B cell (primary cell): ENCODE data around the gene WDR7. TPM values are rescaled to one million over a fixed set of nuclear protein-coding genes. Genes with fewer than 3 reads are reported as not detected.

Experiments
- ATAC-seq: fragments of 200-7000 bp; cut with Tn5 transposase; one replicate; pipeline ENCODE4 v1.10.0; 2021; ENCODE audit warnings: low read depth, mild to moderate bottlenecking, moderate number of reproducible peaks, moderate library complexity
- CTCF ChIA-PET: fragments of 350-600 bp; sonication (Branson Sonifier 250); formaldehyde crosslinking; loops from one replicate; lab custom pipeline; 2021; ENCODE audit warnings: antibody characterized with exemption, inconsistent platforms; lab: Charles Lee
- POLR2A ChIA-PET: fragments of 350-600 bp; sonication (Branson Sonifier 250); formaldehyde crosslinking; loops from one replicate; lab custom pipeline; 2021; ENCODE audit warnings: antibody characterized with exemption; lab: Charles Lee
- DNase-seq: peaks from one replicate; pipeline ENCODE4 v3.0.0; 2013
- H2AFZ ChIP-seq: 2 replicates; pipeline ENCODE4 v1.6.1; 2012; ENCODE audit warnings: mild to moderate bottlenecking, low read depth, low read length; ENCODE audit not compliant: insufficient read depth, poor library complexity, severe bottlenecking
- H3K27ac ChIP-seq, 2 donors: 1 replicate in 1 of 2; 2 replicates in 1 of 2; pipeline ENCODE4 v1.5.1; 2012 to 2013; ENCODE audit warnings: low read length in 2 of 2, mild to moderate bottlenecking in 2 of 2, moderate library complexity in 1 of 2
- H3K27me3 ChIP-seq, 4 experiments: fragments of 200-600 bp in 1 of 4; sonication (generic) in 1 of 4; replicated peaks in 1 of 4; 1 replicate in 2 of 4; 2 replicates in 2 of 4; pipeline versions ENCODE4 v1.6.1 to v1.7.0; 2013 to 2016; ENCODE audit warnings: low read length in 3 of 4, mild to moderate bottlenecking in 2 of 4, mixed read lengths in 1 of 4, moderate library complexity in 1 of 4; ENCODE audit not compliant: insufficient read depth in 4 of 4, control insufficient read depth in 3 of 4; ENCODE audit errors: control extremely low read depth in 1 of 4
- H3K36me3 ChIP-seq, 2 experiments: replicated peaks in 1 of 2; 1 replicate in 1 of 2; 2 replicates in 1 of 2; pipeline versions ENCODE4 v1.6.1 to v1.7.1; 2013; ENCODE audit warnings: low read length in 1 of 2; ENCODE audit not compliant: insufficient read depth in 2 of 2, control insufficient read depth in 1 of 2; ENCODE audit errors: control extremely low read depth in 1 of 2, extremely low read depth in 1 of 2
- H3K4me1 ChIP-seq, 2 donors: fragments of 200-600 bp in 1 of 2; sonication (generic) in 1 of 2; 1 replicate in 1 of 2; 2 replicates in 1 of 2; pipeline versions ENCODE4 v1.5.1 to v1.6.1; 2013 to 2017; ENCODE audit warnings: low read length in 2 of 2; ENCODE audit not compliant: control insufficient read depth in 2 of 2, insufficient read depth in 2 of 2
- H3K4me2 ChIP-seq: replicated peaks from 2 replicates; pipeline ENCODE3; 2012; ENCODE audit warnings: mild to moderate bottlenecking, low read depth, low read length; ENCODE audit not compliant: poor library complexity, severe bottlenecking
- H3K4me3 ChIP-seq, 5 experiments: fragments of 200-600 bp in 1 of 5; sonication (generic) in 1 of 5; 1 replicate in 3 of 5; 2 replicates in 2 of 5; pipeline versions ENCODE4 v1.5.1 to v1.7.0; 2011 to 2016; ENCODE audit warnings: low read length in 4 of 5, mild to moderate bottlenecking in 4 of 5, low read depth in 2 of 5, control low read depth in 1 of 5, moderate library complexity in 1 of 5; ENCODE audit not compliant: insufficient read depth in 1 of 5; ENCODE audit errors: control extremely low read depth in 1 of 5, extremely low read depth in 1 of 5
- H3K79me2 ChIP-seq: fragments of 200-600 bp; sonication (generic); one replicate; pipeline ENCODE4 v1.6.0; 2016; ENCODE audit warnings: low read length; ENCODE audit not compliant: control insufficient read depth, insufficient read depth
- H3K9ac ChIP-seq: fragments of 200-600 bp; sonication (generic); 2 replicates; pipeline ENCODE4 v1.6.1; 2017; ENCODE audit warnings: mild to moderate bottlenecking, low read length, moderate library complexity
- H3K9me3 ChIP-seq, 3 donors: one replicate each; pipeline versions ENCODE4 v1.6.1 to v1.7.1; 2013; ENCODE audit warnings: low read length in 2 of 3; ENCODE audit not compliant: control insufficient read depth in 2 of 3, insufficient read depth in 1 of 3; ENCODE audit errors: control extremely low read depth in 1 of 3
- H4K20me1 ChIP-seq: 2 replicates; pipeline ENCODE4 v1.6.0; 2012; ENCODE audit warnings: mild to moderate bottlenecking, low read length; ENCODE audit not compliant: insufficient read depth, control insufficient read depth, poor library complexity, severe bottlenecking
- H3K27ac Mint-ChIP-seq: one replicate; pipeline ENCODE4 v1.8.0; 2021; ENCODE audit warnings: mixed read lengths
- H3K27me3 Mint-ChIP-seq: one replicate; pipeline ENCODE4 v1.8.0; 2021; ENCODE audit warnings: mixed read lengths
- H3K4me1 Mint-ChIP-seq: one replicate; pipeline ENCODE4 v1.8.0; 2021; ENCODE audit warnings: mixed read lengths
- H3K4me3 Mint-ChIP-seq: one replicate; pipeline ENCODE4 v1.8.0; 2021; ENCODE audit warnings: mixed read lengths
- H3K9me3 Mint-ChIP-seq: one replicate; pipeline ENCODE4 v1.8.0; 2022; ENCODE audit warnings: mixed read lengths; ENCODE audit not compliant: insufficient read depth
- CTCF ChIP-seq: fragments of 200-600 bp; IDR thresholded peaks from one replicate; pipeline ENCODE4 v1.8.0; 2022; ENCODE audit warnings: antibody characterized with exemption, mild to moderate bottlenecking
- EZH2 ChIP-seq: IDR thresholded peaks from 2 replicates; pipeline ENCODE4 v1.6.1; 2012; ENCODE audit warnings: borderline replicate concordance, low read depth, mild to moderate bottlenecking, moderate library complexity, low read length; ENCODE audit not compliant: insufficient read depth, poor library complexity, severe bottlenecking
- WGBS: methylation state at CpG from one replicate; pipeline ENCODE4 v1.1.5; 2013; ENCODE audit warnings: missing lambda C conversion rate; ENCODE audit not compliant: insufficient coverage; 5-methylcytosine and 5-hydroxymethylcytosine counted together
- intact Hi-C: fragments of 100-400 bp; cut with micrococcal nuclease; formaldehyde crosslinking; loops from one replicate; pipeline ENCODE4 v1.10.0; 2022
- polyA plus RNA-seq: library from polyadenylated mRNA; depleted of rRNA; stranded (reverse); fragments of >200 nt; gene quantifications from 2 replicates; pipeline ENCODE4 v1.2.3, GENCODE V29; 2012
- total RNA-seq, 2 donors: library from RNA; stranded (reverse); fragments of 120-200 nt in 1 of 2; gene quantifications; 1 replicate in 1 of 2; 2 replicates in 1 of 2; pipeline versions ENCODE4 v1.2.3 to v1.2.4, GENCODE V29; 2013 to 2022

WDR7 gene
- total and polyA plus RNA-seq, 2 donors (not counting 1 experiment from before 2014, with no cell fraction given) = 5.5 to 45.0 TPM

- intact Hi-C loops = no loop called here
- H3K36me3 ChIP-seq = no peaks in the 10 kb centered on the region
- no peaks in the 10 kb centered on the region for H3K27me3 Mint-ChIP-seq
- DNase-seq = no peak
- H3K27ac Mint-ChIP-seq = no peak overlapping the region
- no peaks in the 10 kb centered on the region for H3K79me2 ChIP-seq
- POLR2A ChIA-PET = no interaction called here
- H3K4me3 ChIP-seq = no peak overlapping the region
- no peak overlapping the region for H3K27ac ChIP-seq
- CTCF ChIA-PET = no interaction called here
- peaks cover 2% of the 10 kb centered on the region for H3K9me3 Mint-ChIP-seq
- H3K27me3 ChIP-seq = no peaks in the 10 kb centered on the region
- WGBS = no CpG with 5 or more reads among the region's 1 CpG
- no peak overlapping the region for H3K4me2 ChIP-seq
- no peaks in the 10 kb centered on the region for H3K4me1 Mint-ChIP-seq
- H3K9ac ChIP-seq = no peak overlapping the region
- H3K4me3 Mint-ChIP-seq = no peak overlapping the region
- peaks cover 0 to 7% (median 0%) of the 10 kb centered on the region in 3 donors for H3K9me3 ChIP-seq
- TF ChIP-seq CTCF = no peak
- TF ChIP-seq EZH2 = no peak
- H3K4me1 ChIP-seq = no peaks in the 10 kb centered on the region
- no peaks in the 10 kb centered on the region for H4K20me1 ChIP-seq
- no peak overlapping the region for H2AFZ ChIP-seq
- ATAC-seq = no peak
These were observed 237.8 kb downstream of the WDR7 start for GRCh38 chr18:56888978-56889377.

GRCh38 chr18:56889621-56890020, 238.5 kb downstream of the WDR7 start:
- 100% methylated on average over 1 of the region's 2 CpGs for WGBS
- H3K4me1 ChIP-seq = no peaks in the 10 kb centered on the region
- H3K79me2 ChIP-seq = no peaks in the 10 kb centered on the region
- intact Hi-C loops = no loop called here
- H3K9ac ChIP-seq = no peak overlapping the region
- TF ChIP-seq EZH2 = no peak
- TF ChIP-seq CTCF = no peak
- Mint-ChIP-seq H3K4me3 (no peak overlapping the region), H3K9me3 (no peaks in the 10 kb centered on the region), H3K27me3 (no peaks in the 10 kb centered on the region), H3K27ac (no peak overlapping the region), H3K4me1 (no peaks in the 10 kb centered on the region)
- ChIA-PET POLR2A (no interaction called here), CTCF (no interaction called here)
- H4K20me1 ChIP-seq = no peaks in the 10 kb centered on the region
- ATAC-seq (no peak), DNase-seq (no peak)
- no peak overlapping the region for H3K27ac ChIP-seq
- H3K4me2 ChIP-seq = no peak overlapping the region
- H3K4me3 ChIP-seq = no peak overlapping the region
- H3K36me3 ChIP-seq = no peaks in the 10 kb centered on the region
- no peak overlapping the region for H2AFZ ChIP-seq
- no peaks in the 10 kb centered on the region for H3K27me3 ChIP-seq
- H3K9me3 ChIP-seq = peaks cover 0 to 4% (median 0%) of the 10 kb centered on the region in 3 donors
